Measurements from ENCODE around the gene KIF1C. TPM values are rescaled to one million over a fixed set of nuclear protein-coding genes. Genes with fewer than 3 reads are reported as not detected.

The KIF1C gene
- total RNA-seq, 2 experiments from 2014 or later = 20.6 to 53.7 TPM

DNA sequence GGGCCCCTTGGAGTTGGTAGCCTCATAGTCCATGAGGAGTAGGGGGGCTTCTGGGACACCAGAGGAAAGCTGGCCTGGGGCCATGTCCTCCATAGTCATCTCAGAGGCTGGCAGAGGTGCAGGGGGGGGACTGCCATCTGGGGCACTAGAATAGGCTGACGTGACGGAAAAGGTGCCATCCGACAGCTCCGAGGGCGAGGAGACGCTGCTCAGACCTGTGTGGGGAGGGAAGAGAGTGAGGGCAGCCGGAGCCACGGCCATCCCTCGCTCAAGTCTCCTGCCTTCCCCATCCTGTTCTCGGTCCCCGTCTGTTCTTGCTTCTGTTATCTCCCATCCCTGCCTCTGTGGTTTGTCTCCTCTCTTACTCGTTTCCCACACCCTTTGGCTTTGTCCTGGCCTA is 25.4 kb upstream of the KIF1C start:
- peaks cover 32% of the 10 kb centered on the region for H3K36me3 ChIP-seq (ENCODE audit: insufficient read depth, low read length)

DNA sequence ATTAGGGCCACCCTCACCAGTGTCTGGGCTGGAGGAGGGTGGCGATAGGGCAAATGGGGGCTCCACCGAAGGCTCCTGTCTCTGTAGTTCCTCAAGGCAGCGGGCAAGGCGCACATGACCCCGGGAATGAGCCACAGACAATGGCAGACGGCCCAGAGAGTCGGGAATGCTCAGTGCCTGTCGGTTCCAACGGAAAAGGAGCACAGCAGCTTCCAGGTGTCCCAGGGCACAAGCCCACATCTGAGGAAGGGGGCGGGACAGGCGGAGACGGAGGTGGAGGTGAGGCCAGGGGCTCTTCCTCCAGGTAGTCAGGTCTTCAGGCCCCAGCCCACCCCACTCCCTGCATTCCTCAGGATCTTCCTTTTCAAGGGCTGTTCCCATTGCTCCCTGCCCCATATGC is 25.0 kb upstream of the KIF1C start:
- TF ChIP-seq EZH2phosphoT487 (IDR thresholded peaks at IDR 0.05; ENCODE audit: borderline replicate concordance, low read depth, low read length) = no peak
- TF ChIP-seq, protein P1, sequence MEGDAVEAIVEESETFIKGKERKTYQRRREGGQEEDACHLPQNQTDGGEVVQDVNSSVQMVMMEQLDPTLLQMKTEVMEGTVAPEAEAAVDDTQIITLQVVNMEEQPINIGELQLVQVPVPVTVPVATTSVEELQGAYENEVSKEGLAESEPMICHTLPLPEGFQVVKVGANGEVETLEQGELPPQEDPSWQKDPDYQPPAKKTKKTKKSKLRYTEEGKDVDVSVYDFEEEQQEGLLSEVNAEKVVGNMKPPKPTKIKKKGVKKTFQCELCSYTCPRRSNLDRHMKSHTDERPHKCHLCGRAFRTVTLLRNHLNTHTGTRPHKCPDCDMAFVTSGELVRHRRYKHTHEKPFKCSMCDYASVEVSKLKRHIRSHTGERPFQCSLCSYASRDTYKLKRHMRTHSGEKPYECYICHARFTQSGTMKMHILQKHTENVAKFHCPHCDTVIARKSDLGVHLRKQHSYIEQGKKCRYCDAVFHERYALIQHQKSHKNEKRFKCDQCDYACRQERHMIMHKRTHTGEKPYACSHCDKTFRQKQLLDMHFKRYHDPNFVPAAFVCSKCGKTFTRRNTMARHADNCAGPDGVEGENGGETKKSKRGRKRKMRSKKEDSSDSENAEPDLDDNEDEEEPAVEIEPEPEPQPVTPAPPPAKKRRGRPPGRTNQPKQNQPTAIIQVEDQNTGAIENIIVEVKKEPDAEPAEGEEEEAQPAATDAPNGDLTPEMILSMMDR (conservative IDR thresholded peaks at IDR 0.05; ENCODE audit: low read length) = no peak
- Histone ChIP-seq H3K4me3 (ENCODE audit: low read depth, low read length, poor library complexity, severe bottlenecking) (no peak overlapping the region), H3K79me2 (ENCODE audit: insufficient read depth, low read depth, low read length) (peaks cover 8% of the 10 kb centered on the region; the same call in 1 of the 2 replicates), H4K20me1 (ENCODE audit: insufficient read depth, low read length) (no peaks in the 10 kb centered on the region), H3K4me2 (ENCODE audit: low read length) (no peak overlapping the region), H3K27ac (ENCODE audit: low read depth, low read length, poor library complexity, severe bottlenecking) (no peak overlapping the region), H2AFZ (ENCODE audit: low read length) (no peak overlapping the region), H3K36me3 (ENCODE audit: insufficient read depth, low read length) (peaks cover 37% of the 10 kb centered on the region), H3K9me3 (ENCODE audit: low read length) (no peaks in the 10 kb centered on the region), H3K4me1 (ENCODE audit: insufficient read depth, low read length, poor library complexity, severe bottlenecking) (peaks cover 14% of the 10 kb centered on the region), H3K9me2 (ENCODE audit: insufficient read depth, low read length) (no peaks in the 10 kb centered on the region)
- no peak for DNase-seq (ENCODE audit: low spot score)
- ChIA-PET POLR2A (no interaction called here), CTCF (ENCODE audit: unreplicated experiment) (no interaction called here)
- intact Hi-C loops (cut with micrococcal nuclease; ENCODE audit: unreplicated experiment) = no loop called here
- BruUV-seq (replicated peaks) = TSS peak; percentile 57

More for the DNA sequence above, 25.4 kb upstream of the KIF1C start:
- POLR2A ChIA-PET = no interaction called here
- no peak for DNase-seq (ENCODE audit: low spot score)
- peaks cover 14% of the 10 kb centered on the region for H3K4me1 ChIP-seq (ENCODE audit: insufficient read depth, low read length, poor library complexity, severe bottlenecking)
- intact Hi-C loops (cut with micrococcal nuclease; ENCODE audit: unreplicated experiment) = no loop called here
- BruUV-seq (replicated peaks) = no TSS peak
- TF ChIP-seq EZH2phosphoT487 (IDR thresholded peaks at IDR 0.05; ENCODE audit: borderline replicate concordance, low read depth, low read length) = no peak
- TF ChIP-seq, protein P1 (conservative IDR thresholded peaks at IDR 0.05; ENCODE audit: low read length) = no peak
- H4K20me1 ChIP-seq (ENCODE audit: insufficient read depth, low read length) = no peaks in the 10 kb centered on the region
- peaks cover 8% of the 10 kb centered on the region; the same call in 1 of the 2 replicates for H3K79me2 ChIP-seq (ENCODE audit: insufficient read depth, low read depth, low read length)
- no peaks in the 10 kb centered on the region for H3K9me3 ChIP-seq (ENCODE audit: low read length)
- H3K4me3 ChIP-seq (ENCODE audit: low read depth, low read length, poor library complexity, severe bottlenecking) = no peak overlapping the region
- H2AFZ ChIP-seq (ENCODE audit: low read length) = no peak overlapping the region
- H3K9me2 ChIP-seq (ENCODE audit: insufficient read depth, low read length) = no peaks in the 10 kb centered on the region
- H3K27ac ChIP-seq (ENCODE audit: low read depth, low read length, poor library complexity, severe bottlenecking) = no peak overlapping the region
- H3K4me2 ChIP-seq (ENCODE audit: low read length) = no peak overlapping the region
- CTCF ChIA-PET (ENCODE audit: unreplicated experiment) = no interaction called here

DNA sequence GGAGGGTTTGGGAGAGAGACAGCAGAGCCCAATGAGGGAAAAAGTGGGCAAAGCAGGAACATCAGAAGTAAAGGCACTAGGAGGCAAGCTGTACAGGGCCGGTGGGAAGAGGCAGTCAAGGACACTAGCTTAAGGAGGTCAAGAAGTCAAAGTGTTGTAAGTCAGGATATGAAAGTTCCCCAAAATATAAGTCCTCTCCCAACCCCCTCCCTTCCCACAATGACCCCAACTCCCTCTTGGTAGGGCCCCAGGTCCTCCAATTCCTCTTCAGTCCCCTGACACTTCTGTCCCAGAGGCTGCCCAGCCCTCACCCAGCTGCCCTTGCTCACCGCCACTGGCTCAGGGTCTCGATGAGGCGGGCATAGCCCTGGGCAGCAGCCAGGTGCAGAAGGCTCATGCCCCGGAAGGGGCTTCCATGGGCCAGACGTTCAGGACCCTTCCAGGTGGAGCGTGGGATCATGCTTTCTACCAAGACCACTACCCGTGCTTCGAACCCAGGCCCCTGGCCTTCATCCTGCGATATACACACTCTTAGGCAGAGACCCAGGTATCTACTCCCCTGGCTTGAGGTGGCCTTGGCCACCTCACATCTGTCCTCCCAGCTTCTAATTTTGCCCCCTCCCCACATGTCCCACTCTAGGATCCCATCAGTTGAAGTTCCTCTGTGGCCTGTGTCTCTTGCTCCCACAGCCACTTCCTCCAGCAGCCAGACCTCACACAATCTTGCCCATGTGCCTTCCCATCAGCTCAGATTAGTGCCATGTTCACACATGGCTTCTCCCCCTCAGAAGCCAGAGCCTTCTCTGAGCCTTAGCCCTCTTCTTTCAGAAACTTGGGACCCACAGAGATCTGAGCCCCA is 24.3 kb upstream of the KIF1C start:
- BruUV-seq (replicated peaks) = no TSS peak
- DNase-seq (ENCODE audit: low spot score) = no peak
- POLR2A ChIA-PET = interaction anchor here (0.5 kb wide), 1 partner anchor 21 kb away, joined by 3 read pairs; no protein-coding TSS in a partner anchor
- Histone ChIP-seq H3K4me2 (ENCODE audit: low read length) (no peak overlapping the region), H3K36me3 (ENCODE audit: insufficient read depth, low read length) (peaks cover 44% of the 10 kb centered on the region), H3K9me3 (ENCODE audit: low read length) (no peaks in the 10 kb centered on the region), H4K20me1 (ENCODE audit: insufficient read depth, low read length) (no peaks in the 10 kb centered on the region), H3K9me2 (ENCODE audit: insufficient read depth, low read length) (no peaks in the 10 kb centered on the region), H3K27ac (ENCODE audit: low read depth, low read length, poor library complexity, severe bottlenecking) (no peak overlapping the region), H3K4me1 (ENCODE audit: insufficient read depth, low read length, poor library complexity, severe bottlenecking) (peaks cover 10% of the 10 kb centered on the region), H3K79me2 (ENCODE audit: insufficient read depth, low read depth, low read length) (peaks cover 3% of the 10 kb centered on the region; the same call in 1 of the 2 replicates), H3K4me3 (ENCODE audit: low read depth, low read length, poor library complexity, severe bottlenecking) (no peak overlapping the region), H2AFZ (ENCODE audit: low read length) (no peak overlapping the region)
- CTCF ChIA-PET (ENCODE audit: unreplicated experiment) = no interaction called here
- intact Hi-C loops (cut with micrococcal nuclease; ENCODE audit: unreplicated experiment) = no loop called here
- TF ChIP-seq EZH2phosphoT487 (IDR thresholded peaks at IDR 0.05; ENCODE audit: borderline replicate concordance, low read depth, low read length) = no peak
- TF ChIP-seq, protein P1 (conservative IDR thresholded peaks at IDR 0.05; ENCODE audit: low read length) = no peak

Data from OCI-LY7 (cell line).